RPMI7951 (cell line): ENCODE data around the gene TCF7. TPM values are rescaled to one million over a fixed set of nuclear protein-coding genes. Genes with fewer than 3 reads are reported as not detected.

Experiments used
- DNase-seq: peaks from one replicate; pipeline ENCODE4 v3.0.0-alpha.2; 2012; ENCODE audit warnings: low read depth
- total RNA-seq: library from RNA; depleted of rRNA; stranded (reverse); fragments of >200 nt; shearing (Covaris generic); gene quantifications from 2 replicates; pipeline ENCODE4 v1.2.3, GENCODE V29; 2014

TCF7 gene
- total RNA-seq, 1 experiment from 2014 or later: 12.3 TPM

DNA sequence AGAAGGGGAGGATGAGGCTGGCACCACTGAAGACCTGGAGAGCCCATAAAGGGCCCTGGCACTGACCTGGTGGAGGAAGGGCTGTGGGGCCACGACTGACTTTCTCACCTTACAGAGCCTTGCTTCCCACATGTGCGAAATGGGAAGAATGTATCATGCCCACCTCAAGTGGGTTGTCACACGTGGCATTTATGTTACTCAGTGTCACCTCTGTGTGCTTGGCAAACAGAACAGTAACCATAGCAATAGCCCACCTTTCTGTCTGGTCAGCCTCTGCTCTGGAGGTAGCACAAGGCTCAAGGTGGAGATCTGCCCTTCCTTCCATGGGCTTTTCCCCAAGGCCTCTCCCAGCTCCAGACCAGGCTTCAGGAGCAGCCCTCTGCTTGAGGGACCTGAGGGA lies 16.7 kb downstream of the TCF7 start:
- DNase-seq: no peak

DNA sequence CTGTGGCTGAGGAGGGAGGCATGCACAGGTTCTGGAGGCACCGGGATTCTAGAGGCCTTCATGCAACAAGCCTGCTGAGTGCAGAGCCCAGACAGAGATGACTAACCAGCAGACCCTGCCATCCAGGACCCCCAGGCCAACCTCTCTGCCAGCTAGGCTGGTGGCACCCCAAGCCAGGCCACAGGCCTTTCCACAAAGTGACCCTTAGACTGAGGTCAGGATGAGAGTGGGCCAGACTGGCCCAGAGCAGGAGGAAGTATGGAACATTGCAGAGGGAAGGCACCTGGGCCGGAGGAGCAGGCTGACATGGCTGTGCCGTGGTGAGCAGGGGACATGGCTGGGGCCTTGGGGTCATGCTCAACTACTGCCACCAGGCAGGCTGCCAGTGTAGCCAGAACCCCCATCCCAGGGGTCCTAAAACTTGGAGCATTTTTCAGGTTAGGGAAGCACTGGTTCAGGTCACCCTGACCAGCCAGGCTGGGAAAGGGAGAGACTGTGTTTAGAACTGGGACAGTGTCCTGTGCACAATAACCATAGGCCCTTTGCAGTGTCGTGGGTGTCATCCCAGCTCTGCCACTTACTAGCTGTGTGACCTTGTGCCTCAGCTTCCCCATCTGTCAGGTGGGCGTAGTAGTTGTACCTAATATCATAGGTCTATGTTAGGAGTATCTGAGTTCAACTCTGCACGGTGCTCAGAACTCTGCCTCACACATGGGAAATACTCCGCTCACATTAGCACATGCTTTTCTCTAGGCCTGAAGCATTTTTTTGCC lies 17.3 kb downstream of the TCF7 start:
- DNase-seq: no peak

DNA sequence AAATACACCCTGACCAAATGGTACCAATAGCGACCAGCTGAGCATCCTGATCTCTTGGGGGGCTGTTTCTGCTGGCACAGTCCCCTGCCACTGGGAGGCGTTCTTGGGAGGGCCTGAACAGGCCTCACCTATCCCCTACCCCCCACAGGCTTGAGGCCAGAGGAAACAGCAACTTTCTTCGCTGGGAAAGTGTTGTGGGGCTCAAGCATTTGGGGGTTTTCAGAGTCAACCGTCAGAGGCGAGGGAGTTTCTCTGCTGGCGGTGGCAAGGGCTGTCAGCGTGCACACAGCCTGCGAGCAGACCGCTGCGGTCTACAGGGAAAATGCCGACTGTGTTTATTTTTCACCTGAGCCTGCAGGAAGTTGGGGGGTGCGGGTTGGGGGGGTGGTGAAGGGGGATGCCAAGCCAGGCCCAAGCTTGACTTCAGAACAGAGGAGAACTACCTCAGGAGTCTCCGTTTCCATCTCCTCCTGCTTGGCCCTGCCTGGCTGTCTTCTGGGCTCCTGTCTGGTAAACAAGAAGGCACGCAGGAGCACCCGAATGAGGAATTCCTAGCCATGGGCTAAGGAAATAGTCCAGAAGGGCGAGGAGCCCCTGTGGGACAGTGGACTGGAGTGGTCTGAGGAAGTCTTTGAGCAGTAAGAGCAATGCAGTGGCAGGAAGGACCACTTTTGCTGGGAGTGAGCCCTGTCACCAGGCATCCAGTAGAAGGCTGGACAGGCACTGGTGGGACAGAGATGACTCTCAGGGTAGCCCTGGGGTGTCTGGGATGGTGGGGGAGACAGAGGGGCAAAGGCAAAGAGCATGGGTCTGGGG lies 18.1 kb downstream of the TCF7 start:
- DNase-seq: no peak

DNA sequence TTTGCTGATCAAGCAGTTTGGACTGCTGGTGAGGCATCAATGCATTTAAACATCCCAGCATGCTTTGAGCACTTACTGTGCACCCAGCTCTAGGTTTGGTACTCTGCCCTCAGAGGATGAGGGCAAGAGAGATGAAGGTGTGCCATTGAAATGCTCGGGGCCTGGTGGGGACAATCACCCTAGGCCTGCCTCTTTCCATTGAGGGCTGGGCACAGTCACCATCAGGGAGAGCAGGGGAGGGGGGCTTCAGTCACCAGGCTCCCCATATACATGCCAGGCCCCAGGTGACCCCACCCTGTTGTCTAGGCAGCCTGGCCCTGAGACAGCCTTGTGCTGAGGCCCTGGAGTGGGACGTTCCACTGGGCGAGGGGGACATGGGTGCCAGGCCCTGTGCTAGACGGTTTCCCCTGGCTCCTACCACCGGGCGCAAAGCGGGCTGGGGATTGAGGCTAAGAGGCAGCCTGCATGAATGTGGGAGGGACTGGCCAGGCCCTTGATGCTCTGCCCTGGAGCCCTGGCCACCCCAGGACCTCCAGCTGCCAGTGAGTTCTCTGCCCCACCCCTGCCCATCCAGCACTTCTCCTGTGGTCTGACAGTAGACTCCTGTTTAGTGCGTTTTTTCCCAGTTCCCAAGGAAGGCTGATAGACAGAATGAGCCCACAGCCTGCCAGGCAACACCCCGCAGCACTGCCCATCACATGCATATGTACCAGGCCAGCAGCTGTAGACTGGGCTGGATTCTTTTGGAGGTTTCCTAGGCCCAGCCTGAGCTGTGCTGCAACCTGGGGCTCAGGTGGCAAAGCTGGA lies 18.9 kb downstream of the TCF7 start:
- DNase-seq: no peak

DNA sequence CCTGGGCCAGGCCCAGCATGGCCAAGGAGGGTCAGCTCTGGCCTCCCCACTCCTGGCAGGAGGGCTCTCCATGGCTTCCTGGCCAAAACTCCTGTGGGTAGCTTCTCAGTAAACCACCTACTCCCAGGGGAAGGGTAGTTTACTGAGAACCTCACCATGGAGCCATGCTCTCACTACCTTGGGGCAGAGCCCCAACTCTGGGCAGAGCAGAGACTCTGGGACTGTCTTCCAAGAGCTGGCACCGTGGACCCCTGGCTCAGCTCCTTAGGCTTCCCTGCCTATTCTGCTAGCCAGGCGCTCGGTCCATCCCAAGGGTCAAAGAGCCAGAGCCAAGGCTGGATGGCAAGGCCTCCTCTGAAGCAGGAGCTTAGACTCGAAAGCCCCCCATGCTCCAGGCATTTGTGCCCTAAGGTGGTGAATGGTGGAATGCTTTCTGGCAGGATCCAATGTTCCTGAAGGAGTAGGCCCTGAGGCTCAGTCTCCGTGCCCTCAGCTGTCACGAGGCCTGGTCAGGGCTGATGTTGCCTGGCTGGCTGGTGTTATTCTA lies 19.6 kb downstream of the TCF7 start:
- DNase-seq: no peak

DNA sequence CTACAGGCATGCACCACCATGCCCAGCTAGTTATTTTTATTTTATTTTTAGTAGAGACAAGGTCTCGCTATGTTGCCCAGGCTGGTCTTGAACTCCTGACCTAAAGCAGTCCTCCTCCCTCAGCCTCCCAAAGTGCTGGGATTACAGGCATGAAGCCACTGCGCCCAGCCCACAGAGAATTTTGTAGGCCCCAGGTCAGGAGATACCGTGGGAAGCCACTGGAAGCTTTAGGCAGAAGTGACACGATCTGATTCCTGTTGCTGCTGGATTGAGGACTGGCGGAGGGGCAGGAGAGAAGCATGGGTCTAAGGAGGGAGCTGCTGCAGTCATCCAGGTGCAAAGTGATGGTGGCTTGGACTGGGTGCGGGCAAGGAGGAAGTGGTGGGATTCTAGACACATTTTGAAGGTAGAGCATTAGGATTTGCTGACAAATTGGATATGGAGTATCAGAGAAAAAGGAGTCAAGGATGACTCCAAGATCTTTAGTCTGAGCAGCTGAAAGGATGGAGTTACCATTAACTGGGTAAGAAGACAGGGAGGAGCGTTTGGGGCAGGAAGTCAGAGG lies 20.7 kb downstream of the TCF7 start:
- no peak for DNase-seq

DNA sequence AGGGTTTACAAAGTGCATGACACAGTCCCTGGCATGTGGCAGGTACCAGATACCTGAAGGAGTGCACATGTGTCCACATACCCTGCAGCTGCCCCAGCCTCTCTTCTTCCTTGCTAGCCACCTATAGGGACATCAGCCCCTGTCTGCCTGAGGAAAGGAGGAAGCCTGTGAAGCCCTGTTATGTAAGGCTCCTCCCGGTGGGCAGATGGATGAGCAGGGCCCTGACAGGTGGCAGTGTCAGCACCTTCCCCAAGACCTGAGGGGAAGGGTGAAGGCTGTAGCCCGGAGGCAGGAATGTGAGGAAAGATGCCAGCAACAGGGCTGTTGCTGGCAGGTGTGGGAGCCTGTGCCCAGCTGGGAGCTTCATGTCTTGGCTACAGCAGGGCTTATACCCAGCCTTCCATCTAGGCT lies 21.7 kb downstream of the TCF7 start:
- no peak for DNase-seq

DNA sequence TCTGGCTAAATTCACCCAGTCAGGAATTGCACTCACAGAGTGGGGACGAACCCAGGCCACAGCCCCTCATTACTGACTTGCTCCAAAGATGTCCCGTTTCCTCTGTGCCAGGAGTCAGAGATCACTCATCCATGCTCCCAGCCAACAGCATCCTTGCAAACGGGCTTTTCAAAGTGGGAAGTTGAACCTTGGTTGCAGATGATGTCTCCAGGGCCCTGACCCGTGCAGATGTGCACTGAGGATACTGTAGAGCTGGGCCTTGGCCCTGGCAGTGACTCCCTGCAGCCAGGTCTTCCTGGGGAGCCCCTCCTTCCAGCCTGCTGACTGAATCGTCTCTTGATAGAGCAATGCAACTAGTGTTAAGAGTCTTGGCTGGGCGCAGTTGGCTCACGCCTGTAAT lies 22.3 kb downstream of the TCF7 start:
- no peak for DNase-seq

DNA sequence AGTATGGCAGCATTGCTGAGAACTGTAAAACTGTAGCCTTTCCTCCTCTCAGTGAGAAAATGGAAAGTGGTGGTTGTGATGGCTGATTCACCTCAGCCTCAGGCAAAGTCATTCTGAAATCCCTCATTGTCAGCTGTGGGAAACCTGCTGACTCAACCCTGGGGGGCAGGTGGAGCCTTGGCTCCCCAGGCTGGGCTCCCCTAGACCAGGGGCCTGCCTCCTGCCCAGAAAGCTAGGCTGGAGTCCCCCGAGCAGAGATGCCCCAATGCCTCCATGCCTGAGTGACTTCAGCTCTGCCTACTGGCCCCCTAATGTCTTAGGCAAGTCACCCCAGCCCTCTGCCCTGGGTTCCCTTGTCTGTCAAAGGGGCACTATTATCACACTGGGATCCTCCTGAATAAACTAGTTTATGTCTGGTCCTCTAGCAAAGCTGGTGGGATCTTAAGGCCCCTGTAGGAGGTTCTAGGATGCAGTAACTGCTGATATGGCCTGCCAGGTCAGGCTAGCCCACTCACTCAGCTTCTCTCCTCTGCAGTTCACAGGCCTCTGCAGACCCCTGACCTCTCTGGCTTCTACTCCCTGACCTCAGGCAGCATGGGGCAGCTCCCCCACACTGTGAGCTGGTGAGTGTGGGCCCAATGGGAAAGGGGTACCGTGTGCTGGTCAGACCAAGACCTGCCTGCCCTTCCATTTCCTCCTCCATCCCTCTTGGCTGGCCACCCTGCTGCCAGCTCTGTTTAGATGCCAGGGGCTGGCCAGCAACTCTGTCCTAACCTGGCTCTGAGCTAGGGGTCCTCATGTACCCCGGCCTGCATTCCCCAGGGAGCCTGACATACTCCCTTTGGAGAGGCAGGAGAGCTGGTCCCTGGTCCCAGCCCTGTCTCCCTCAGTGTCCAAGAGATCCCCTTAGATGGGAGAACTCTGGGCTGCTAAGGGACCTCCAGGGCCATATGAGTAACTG lies 24.2 kb downstream of the TCF7 start:
- peak; percentile 88 for DNase-seq

DNA sequence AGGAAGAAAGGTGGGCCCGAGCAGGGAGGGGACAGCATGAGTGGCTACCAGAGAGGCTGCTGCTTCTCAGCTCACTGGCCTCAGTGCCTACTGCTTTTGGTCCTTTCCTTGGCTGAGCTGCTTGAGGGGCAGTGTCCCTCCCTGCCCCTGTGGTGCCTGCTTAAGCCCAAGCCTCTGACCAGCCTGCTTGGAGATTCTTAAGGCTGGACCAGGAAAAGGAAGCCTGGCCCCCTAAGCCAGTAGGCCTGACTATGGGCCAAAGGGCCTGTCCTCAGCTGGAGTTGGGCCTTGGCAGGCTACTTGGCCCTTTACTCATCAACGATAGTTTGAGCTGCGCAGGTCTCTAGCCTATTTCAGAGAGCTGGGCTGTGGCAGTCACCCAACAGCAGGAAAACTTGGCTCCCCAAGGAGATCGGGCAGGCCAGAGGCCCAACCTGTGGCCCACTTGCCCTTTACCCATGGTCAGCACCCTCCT lies 24.9 kb downstream of the TCF7 start:
- DNase-seq: no peak

DNA sequence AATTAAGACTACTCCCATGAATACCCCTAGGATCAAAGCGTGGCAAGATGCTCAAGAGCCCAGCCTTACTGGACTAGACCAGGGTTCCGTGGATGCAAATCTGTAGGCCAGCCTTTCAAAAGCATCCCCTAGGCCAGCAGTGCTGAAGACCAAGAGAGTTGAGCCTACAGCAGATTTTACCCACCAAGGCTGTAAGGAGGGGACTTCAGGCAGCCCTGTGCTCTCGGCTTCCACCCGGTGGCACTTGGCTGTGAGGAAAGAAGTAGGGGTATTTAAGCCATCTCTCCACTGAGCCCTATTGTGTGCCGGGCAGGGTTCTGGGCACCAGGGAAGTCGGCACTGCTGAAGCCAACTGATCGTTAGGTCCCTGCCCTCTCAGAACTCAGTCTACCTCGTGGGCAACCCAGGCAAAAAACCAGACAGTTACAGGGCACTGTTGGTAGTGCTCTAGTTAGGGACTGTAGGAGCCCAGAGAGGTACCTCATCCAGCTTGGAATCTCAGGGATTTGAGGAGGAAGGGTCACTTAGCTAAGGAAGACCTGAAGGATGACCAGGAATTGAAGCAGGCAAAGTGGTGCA lies 25.5 kb downstream of the TCF7 start:
- DNase-seq: no peak

DNA sequence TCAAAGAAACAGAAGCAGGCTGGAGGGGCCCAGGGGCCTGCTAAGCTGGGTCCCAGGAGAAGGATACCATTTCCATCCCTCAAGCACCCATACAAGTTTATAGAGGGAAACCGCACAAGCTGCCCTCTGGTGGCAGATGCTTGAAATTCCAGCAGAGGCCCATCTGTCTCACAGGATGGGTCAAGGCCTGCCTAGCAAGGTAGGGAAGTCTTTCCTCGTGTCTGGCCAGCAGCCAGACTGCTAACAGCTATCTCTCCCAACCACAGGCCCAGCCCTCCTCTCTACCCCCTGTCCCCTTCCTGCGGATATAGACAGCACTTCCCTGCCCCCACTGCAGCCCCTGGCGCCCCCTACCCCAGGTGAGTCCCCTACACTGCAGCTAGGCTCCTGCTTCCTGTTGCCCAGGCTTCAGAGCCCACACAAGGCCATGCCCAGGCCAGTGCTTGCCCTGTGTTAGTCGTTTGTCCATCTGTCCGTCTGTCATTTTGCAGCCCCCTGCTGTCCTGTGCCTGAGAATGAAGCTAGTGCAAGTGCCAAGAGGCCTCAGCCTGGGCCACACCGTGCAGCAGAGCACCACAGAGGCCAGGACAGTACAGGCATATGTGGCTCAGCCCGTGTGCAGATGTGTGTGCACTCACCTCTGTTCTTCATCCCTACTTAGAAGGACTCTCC lies 26.2 kb downstream of the TCF7 start:
- DNase-seq: peak; percentile 76

DNA sequence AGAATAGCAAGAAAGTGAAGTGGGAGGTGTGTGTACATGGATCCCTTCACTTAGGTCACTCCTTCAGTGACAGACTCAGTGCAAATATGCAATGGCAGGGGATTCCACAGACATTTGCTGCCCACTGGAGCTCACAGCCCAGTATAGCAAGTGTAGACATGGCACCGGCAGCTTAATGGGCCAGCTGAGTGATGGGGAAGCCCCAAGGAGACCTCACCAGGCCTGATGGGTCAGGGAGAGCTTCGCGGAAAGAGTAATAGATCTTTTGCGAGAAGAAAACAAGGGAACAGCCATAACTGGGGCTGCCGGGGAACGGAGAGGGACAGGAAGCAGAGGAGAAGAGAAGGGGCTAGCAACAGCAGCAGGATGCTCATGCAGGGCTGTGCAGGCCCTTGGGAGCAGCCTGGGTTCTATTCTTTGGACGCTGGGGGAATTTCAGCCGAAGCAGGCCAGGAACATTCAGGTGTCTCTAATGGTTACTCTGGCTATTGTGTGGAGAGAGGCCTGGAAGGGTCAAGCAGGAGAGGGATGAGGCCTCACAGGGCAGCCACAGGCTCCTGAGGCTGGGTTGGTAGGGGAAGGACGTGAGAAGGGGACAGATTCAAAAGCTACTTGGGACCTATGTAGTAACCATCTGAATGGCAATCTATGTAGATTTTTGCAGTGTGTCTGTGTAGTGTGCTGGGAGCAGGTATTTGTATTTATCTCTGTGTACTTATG lies 27.0 kb downstream of the TCF7 start:
- peak; percentile 22 for DNase-seq

DNA sequence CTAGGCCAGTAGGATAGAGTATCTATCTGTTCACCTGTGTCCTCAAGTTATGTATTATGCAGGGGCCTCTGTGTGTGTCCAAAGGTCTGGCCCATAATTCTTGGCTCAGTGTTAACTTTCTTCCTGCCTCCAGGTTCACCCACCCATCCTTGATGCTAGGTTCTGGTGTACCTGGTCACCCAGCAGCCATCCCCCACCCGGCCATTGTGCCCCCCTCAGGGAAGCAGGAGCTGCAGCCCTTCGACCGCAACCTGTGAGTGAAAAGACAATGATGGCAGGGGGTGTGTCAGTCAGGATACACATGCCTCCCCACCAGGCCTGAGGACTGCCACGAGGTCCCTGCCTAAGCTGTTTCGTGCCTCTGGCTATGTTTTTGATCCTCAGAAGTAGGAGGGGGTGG lies 27.6 kb downstream of the TCF7 start:
- DNase-seq: no peak

DNA sequence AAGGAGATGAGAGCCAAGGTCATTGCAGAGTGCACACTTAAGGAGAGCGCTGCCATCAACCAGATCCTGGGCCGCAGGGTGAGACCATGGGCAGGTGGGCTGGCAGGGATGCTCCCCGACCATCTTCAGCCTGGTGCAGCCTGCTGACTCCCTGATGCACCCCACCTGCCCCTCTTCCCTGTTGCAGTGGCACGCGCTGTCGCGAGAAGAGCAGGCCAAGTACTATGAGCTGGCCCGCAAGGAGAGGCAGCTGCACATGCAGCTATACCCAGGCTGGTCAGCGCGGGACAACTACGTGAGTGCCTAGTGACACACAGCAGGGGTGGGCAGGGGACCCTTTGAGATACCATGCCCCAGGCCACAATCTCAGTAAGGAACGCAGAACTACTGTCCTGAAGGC lies 28.3 kb downstream of the TCF7 start:
- DNase-seq: no peak

DNA sequence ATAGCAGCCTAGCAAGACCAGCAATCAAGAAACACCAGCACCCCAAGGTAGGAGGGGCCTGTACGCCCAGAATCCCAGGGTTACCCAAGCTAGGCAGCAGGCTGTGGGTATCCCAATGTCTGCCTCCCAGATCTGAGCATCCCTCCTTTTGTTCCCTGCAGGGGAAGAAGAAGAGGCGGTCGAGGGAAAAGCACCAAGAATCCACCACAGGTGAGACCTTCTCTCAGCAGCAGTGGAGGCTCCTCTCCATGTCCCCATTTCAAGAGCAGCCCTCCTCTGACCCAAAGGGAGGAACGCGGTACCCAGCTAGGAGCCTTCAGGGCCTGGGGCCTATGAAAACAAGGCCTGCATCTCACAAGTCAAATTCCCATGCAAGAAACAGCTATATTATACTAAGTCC lies 28.9 kb downstream of the TCF7 start:
- no peak for DNase-seq

DNA sequence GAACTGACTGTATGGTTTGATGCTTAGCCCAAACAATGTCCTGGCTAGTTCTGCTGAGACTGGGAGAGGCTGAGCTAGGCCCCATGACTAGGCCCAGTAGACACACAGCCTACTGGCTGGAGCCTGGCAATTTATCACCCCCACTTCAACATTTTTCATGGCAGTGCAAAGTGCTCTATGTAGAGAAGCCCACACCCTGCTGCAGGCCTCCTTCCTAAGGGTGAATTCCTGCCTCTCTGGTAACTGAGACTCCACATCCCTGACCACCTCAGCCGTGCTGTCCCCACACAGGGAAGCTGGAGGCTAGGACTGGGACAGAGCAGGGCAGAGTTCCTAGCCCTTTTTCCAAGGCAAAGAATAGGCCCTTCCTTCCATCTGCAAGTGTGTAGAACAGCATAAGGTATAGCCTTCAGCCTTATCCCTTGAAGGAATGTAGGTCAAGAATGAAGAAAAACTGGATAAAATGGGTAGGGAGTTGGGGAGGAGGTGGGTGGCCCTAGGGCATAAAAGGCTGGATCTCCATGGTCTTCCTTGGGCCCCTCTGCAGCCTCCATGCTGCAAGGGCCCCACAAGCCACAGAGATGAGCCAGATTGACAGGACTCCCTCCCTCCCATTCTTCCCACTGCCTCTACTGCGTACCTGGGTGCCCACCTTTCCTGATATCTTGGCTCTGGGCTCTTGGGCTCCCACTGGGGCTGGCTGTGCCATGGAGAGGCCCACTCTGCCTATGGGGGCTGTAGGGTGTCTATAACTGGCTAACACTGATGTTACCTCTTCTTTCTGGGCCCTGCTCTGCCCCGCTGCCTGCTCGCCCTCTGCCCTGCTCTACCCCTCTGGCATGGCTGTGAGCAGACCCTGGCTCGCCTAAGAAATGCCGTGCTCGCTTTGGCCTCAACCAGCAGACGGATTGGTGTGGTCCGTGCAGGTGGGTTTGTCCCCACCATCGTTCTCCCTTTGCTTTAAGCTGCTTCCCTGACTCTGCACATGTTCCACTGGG lies 29.8 kb downstream of the TCF7 start:
- DNase-seq: no peak
